H1 (cell line): Measurements from ENCODE around the gene ABCB10. TPM values are rescaled to one million over a fixed set of nuclear protein-coding genes. Genes with fewer than 3 reads are reported as not detected.

Source experiments
- CTCF ChIA-PET: fragments of 300-600 bp; sonication (Branson Sonifier 250); formaldehyde crosslinking; loops from one replicate; lab custom pipeline; 2021; ENCODE audit not compliant: partially characterized antibody; lab: Charles Lee
- POLR2A ChIA-PET: fragments of 300-600 bp; sonication (Branson Sonifier 250); formaldehyde crosslinking; loops from one replicate; lab custom pipeline; 2021; ENCODE audit warnings: inconsistent platforms; ENCODE audit not compliant: partially characterized antibody; lab: Charles Lee
- DNase-seq, 2 experiments: peaks; one replicate each; pipeline versions ENCODE4 v3.0.0 to v3.0.0-alpha.2; 2010 to 2022; ENCODE audit warnings: low spot score in 2 of 2, low read depth in 1 of 2, mixed read lengths in 1 of 2
- FAIRE-seq: peaks from 2 replicates; lab custom pipeline; 2011; peaks lifted over from hg19 to GRCh38; lab: Jason Lieb, UNC
- H2AFZ ChIP-seq: 2 replicates; pipeline ENCODE4 v1.8.1; 2012; ENCODE audit warnings: low read length, inconsistent platforms
- H2AK5ac ChIP-seq: 2 replicates; pipeline ENCODE4 v1.6.1; 2013; ENCODE audit warnings: low read depth, low read length
- H2BK120ac ChIP-seq: replicated peaks from 2 replicates; pipeline ENCODE3; 2013; ENCODE audit warnings: low read depth, low read length, inconsistent platforms
- H2BK12ac ChIP-seq: 2 replicates; pipeline ENCODE4 v1.6.1; 2013; ENCODE audit warnings: low read depth, low read length
- H2BK15ac ChIP-seq: 2 replicates; pipeline ENCODE4 v1.6.1; 2013; ENCODE audit warnings: low read length
- H2BK20ac ChIP-seq: 2 replicates; pipeline ENCODE4 v1.6.1; 2013; ENCODE audit warnings: low read length
- H2BK5ac ChIP-seq: 2 replicates; pipeline ENCODE4 v1.6.1; 2013; ENCODE audit warnings: low read depth, low read length
- H3K14ac ChIP-seq: 2 replicates; pipeline ENCODE4 v1.6.1; 2013; ENCODE audit warnings: inconsistent platforms; ENCODE audit not compliant: insufficient read length
- H3K18ac ChIP-seq: 2 replicates; pipeline ENCODE4 v1.6.1; 2013; ENCODE audit warnings: low read length; ENCODE audit errors: extremely low read depth
- H3K23ac ChIP-seq: 2 replicates; pipeline ENCODE4 v1.6.1; 2013; ENCODE audit warnings: inconsistent platforms; ENCODE audit not compliant: insufficient read length
- H3K23me2 ChIP-seq: 2 replicates; pipeline ENCODE4 v1.6.1; 2013; ENCODE audit warnings: low read depth, low read length
- H3K27ac ChIP-seq: 2 replicates; pipeline ENCODE4 v1.6.1; 2011; ENCODE audit warnings: low read depth, low read length, inconsistent platforms
- H3K27me3 ChIP-seq, 4 experiments: replicated peaks in 1 of 4; 1 replicate in 1 of 4; 2 replicates in 3 of 4; pipeline versions ENCODE4 v1.6.1 to v1.8.1; 2011 to 2013; ENCODE audit warnings: low read length in 3 of 4, mild to moderate bottlenecking in 3 of 4, inconsistent platforms in 2 of 4, mixed read lengths in 2 of 4, moderate library complexity in 1 of 4; ENCODE audit not compliant: control insufficient read depth in 3 of 4, insufficient read depth in 3 of 4; ENCODE audit errors: extremely low read depth in 1 of 4
- H3K36me3 ChIP-seq, 4 experiments: 2 replicates each; pipeline versions ENCODE4 v1.6.1 to v1.8.1; 2011 to 2013; ENCODE audit warnings: mild to moderate bottlenecking in 4 of 4, low read length in 3 of 4, moderate library complexity in 2 of 4, control low read depth in 1 of 4, inconsistent platforms in 1 of 4; ENCODE audit not compliant: insufficient read depth in 4 of 4, control insufficient read depth in 2 of 4
- H3K4ac ChIP-seq: replicated peaks from 2 replicates; pipeline ENCODE3; 2013; ENCODE audit warnings: low read length, low read depth, mixed read lengths, inconsistent platforms; ENCODE audit not compliant: insufficient read length
- H3K4me1 ChIP-seq, 4 experiments: replicated peaks in 1 of 4; 1 replicate in 1 of 4; 2 replicates in 3 of 4; pipeline versions ENCODE4 v1.6.1 to v1.8.1; 2011 to 2013; ENCODE audit warnings: low read length in 3 of 4, inconsistent platforms in 2 of 4, mixed read lengths in 1 of 4; ENCODE audit not compliant: insufficient read depth in 4 of 4, control insufficient read depth in 3 of 4
- H3K4me2 ChIP-seq, 2 experiments: 2 replicates each; pipeline versions ENCODE4 v1.6.1 to v1.8.1; 2011 to 2013; ENCODE audit warnings: low read depth in 2 of 2, low read length in 2 of 2, control low read depth in 1 of 2, inconsistent platforms in 1 of 2, mild to moderate bottlenecking in 1 of 2; ENCODE audit not compliant: insufficient read depth in 1 of 2
- H3K4me3 ChIP-seq, 4 experiments: fragments of 200-600, 300-600 bp in 1 of 4; sonication (generic), shearing (Covaris generic), sonication (Bioruptor Twin) in 1 of 4; 2 replicates each; pipeline versions ENCODE4 v1.5.1 to v1.8.1; 2011 to 2016; ENCODE audit warnings: low read length in 4 of 4, low read depth in 3 of 4, control low read depth in 2 of 4, inconsistent platforms in 2 of 4, mild to moderate bottlenecking in 2 of 4, mixed read lengths in 1 of 4, moderate library complexity in 1 of 4; ENCODE audit not compliant: insufficient read depth in 2 of 4; ENCODE audit errors: extremely low read depth in 1 of 4
- H3K56ac ChIP-seq: replicated peaks from 2 replicates; pipeline ENCODE3; 2013; ENCODE audit warnings: low read depth, mild to moderate bottlenecking, mixed read lengths, low read length, inconsistent platforms; ENCODE audit not compliant: insufficient read length
- H3K79me1 ChIP-seq: 2 replicates; pipeline ENCODE4 v1.6.1; 2013; ENCODE audit warnings: low read depth, low read length, control low read depth
- H3K79me2 ChIP-seq, 2 experiments: 2 replicates each; pipeline versions ENCODE4 v1.6.1 to v1.8.1; 2012 to 2013; ENCODE audit warnings: low read length in 2 of 2, mild to moderate bottlenecking in 2 of 2, inconsistent platforms in 1 of 2; ENCODE audit not compliant: insufficient read depth in 2 of 2, control insufficient read depth in 1 of 2
- H3K9ac ChIP-seq, 4 experiments: replicated peaks in 1 of 4; 1 replicate in 1 of 4; 2 replicates in 3 of 4; pipeline versions ENCODE4 v1.6.1 to v1.8.1; 2011 to 2013; ENCODE audit warnings: low read depth in 3 of 4, low read length in 3 of 4, control low read depth in 2 of 4, mild to moderate bottlenecking in 2 of 4, moderate library complexity in 2 of 4, inconsistent platforms in 1 of 4; ENCODE audit errors: extremely low read depth in 1 of 4
- H3K9me3 ChIP-seq, 2 experiments: 2 replicates each; pipeline versions ENCODE4 v1.6.1 to v1.8.1; 2012 to 2013; ENCODE audit warnings: mild to moderate bottlenecking in 2 of 2, moderate library complexity in 2 of 2, control low read depth in 1 of 2, inconsistent platforms in 1 of 2, low read depth in 1 of 2, low read length in 1 of 2, mixed read lengths in 1 of 2; ENCODE audit not compliant: insufficient read depth in 2 of 2
- H4K20me1 ChIP-seq, 2 experiments: replicated peaks in 1 of 2; 2 replicates each; pipeline versions ENCODE3 to v1.8.1; 2011 to 2013; ENCODE audit warnings: inconsistent platforms in 2 of 2, low read length in 2 of 2, mild to moderate bottlenecking in 1 of 2; ENCODE audit not compliant: insufficient read depth in 2 of 2, control insufficient read depth in 1 of 2
- H4K5ac ChIP-seq: 2 replicates; pipeline ENCODE4 v1.6.1; 2013; ENCODE audit warnings: low read length, low read depth, mixed read lengths, inconsistent platforms; ENCODE audit not compliant: insufficient read length
- H4K8ac ChIP-seq: 2 replicates; pipeline ENCODE4 v1.8.0; 2013; ENCODE audit warnings: mild to moderate bottlenecking, moderate library complexity, low read length, inconsistent platforms; ENCODE audit not compliant: insufficient read depth; ENCODE audit errors: extremely low read depth
- H4K91ac ChIP-seq: replicated peaks from 2 replicates; pipeline ENCODE3; 2013; ENCODE audit warnings: low read length, mixed read lengths, inconsistent platforms; ENCODE audit not compliant: insufficient read length
- SIRT6 ChIP-seq: IDR thresholded peaks from one replicate; pipeline ENCODE4 v1.7.1; 2012; ENCODE audit warnings: low read length, inconsistent platforms
- WGBS, 2 experiments: shearing (Covaris generic) in 1 of 2; methylation state at CpG; one replicate each; pipeline versions ENCODE4 v1.1.6 to v1.1.7; 2013 to 2015; ENCODE audit warnings: low lambda C conversion rate in 2 of 2, mixed read lengths in 2 of 2, inconsistent platforms in 1 of 2, low coverage in 1 of 2, missing lambda C conversion rate in 1 of 2; ENCODE audit not compliant: insufficient replicate concordance in 2 of 2, insufficient coverage in 1 of 2, insufficient read length in 1 of 2; ENCODE audit errors: extremely low coverage in 1 of 2, missing lambda C conversion rate in 1 of 2; 5-methylcytosine and 5-hydroxymethylcytosine counted together
- polyA plus RNA-seq, 7 experiments: library from polyadenylated mRNA; depleted of rRNA in 3 of 7; stranded (reverse) in 5 of 7; unstranded in 2 of 7; fragments of >200 nt in 5 of 7; fragments of 200-250 nt in 2 of 7; gene quantifications; 1 replicate in 5 of 7; 2 replicates in 1 of 7; 4 replicates in 1 of 7; pipeline versions ENCODE4 v1.2.1 to v1.2.3, GENCODE V29; 2011 to 2013; ENCODE audit warnings: missing spikeins in 2 of 7, mixed read lengths in 2 of 7
- total RNA-seq: library from RNA; stranded (reverse); fragmentation: NEBNext Ultra II Directional; extraction: Animal tissue kit (Norgen Biotek cat#: 25700); gene quantifications from 2 replicates; pipeline ENCODE4 v1.2.1, GENCODE V29; 2021
- TF ChIP-seq, protein P1 (sequence below): IDR thresholded peaks from 2 replicates; pipeline ENCODE4 v1.6.1; 2011; ENCODE audit warnings: low read depth, mild to moderate bottlenecking, low read length; ENCODE audit not compliant: insufficient read depth

The ABCB10 gene
- total and polyA plus RNA-seq, 2 of the 8 experiments (the other 6 are each of a cell fraction or from before 2014, with no cell fraction given): 3.6 to 11.9 TPM

DNA sequence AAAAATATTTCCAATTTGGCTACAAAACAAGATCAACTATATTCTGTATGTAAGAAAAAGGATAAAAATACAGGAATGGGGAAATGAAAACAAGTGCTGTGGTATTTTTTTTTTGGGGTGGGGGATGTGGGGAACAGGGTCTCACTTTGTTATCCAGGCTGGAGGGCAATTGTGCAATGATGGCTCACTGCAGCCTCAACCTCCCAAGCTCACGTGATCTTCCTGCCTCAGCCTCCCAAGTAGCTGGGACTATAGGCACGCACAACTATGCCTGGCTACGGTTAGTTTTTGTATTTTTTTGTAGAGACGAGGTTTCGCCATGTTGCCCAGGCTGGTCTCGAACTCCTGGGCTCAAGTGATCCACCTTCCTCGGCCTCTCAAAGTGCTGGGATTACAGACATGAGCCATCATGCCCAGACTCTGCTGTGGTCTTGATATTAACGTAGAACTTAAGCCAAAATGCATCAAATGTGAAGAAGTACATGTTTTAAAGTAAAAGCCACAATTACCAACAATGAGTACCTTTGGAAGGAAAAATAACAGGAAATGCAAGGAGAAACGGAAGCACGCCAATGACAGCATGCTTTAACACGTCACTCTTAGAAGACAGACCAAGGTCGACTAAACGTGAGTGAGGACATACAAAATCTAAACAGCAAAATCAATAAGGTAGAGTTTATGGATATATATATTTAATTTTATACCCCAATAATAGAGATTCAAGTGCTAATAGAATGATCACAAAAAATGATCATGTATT, 8.8 kb upstream of the ABCB10 start:
- WGBS, 2 experiments: 80% methylated on average over 13 of the region's 13 CpGs; no CpG with 5 or more reads in 1 of the 2 experiments
- H2BK12ac ChIP-seq: no peak overlapping the region
- peak overlapping the region; percentile 3; the same call in 1 of the 2 replicates for H2AFZ ChIP-seq
- H3K23ac ChIP-seq: no peak overlapping the region
- no peak overlapping the region for H3K56ac ChIP-seq
- H2AK5ac ChIP-seq: no peak overlapping the region
- no peak overlapping the region for H4K8ac ChIP-seq
- H3K79me2 ChIP-seq: no peaks in the 10 kb centered on the region
- no peak overlapping the region for H2BK20ac ChIP-seq
- peaks cover 0 to 6% (median 1%) of the 10 kb centered on the region in 4 experiments; a peak in 3 of 7 replicates for H3K4me1 ChIP-seq
- no peaks in the 10 kb centered on the region for H3K79me1 ChIP-seq
- H2BK120ac ChIP-seq: no peak overlapping the region
- H3K4me2 ChIP-seq: no peak overlapping the region
- no peak overlapping the region for H3K27ac ChIP-seq
- no peak for TF ChIP-seq SIRT6
- TF ChIP-seq, protein P1, sequence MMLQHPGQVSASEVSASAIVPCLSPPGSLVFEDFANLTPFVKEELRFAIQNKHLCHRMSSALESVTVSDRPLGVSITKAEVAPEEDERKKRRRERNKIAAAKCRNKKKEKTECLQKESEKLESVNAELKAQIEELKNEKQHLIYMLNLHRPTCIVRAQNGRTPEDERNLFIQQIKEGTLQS: no peak
- TF ChIP-seq, all 59 proteins: peak for 0
- no peak overlapping the region for H3K4me3 ChIP-seq
- no peaks in the 10 kb centered on the region for H3K36me3 ChIP-seq
- DNase-seq (no peak), FAIRE-seq (no peak)
- no peak overlapping the region for H2BK5ac ChIP-seq
- H4K91ac ChIP-seq: no peak overlapping the region
- no peak overlapping the region for H3K4ac ChIP-seq
- no peaks in the 10 kb centered on the region for H3K23me2 ChIP-seq
- H3K14ac ChIP-seq: no peak overlapping the region
- H4K5ac ChIP-seq: no peak overlapping the region
- H3K18ac ChIP-seq: no peak overlapping the region
- CTCF ChIA-PET: interaction anchor here (0.6 kb wide), 1 partner anchor 761 kb away, joined by 3 read pairs; no protein-coding TSS in a partner anchor
- H2BK15ac ChIP-seq: no peak overlapping the region
- no peaks in the 10 kb centered on the region for H4K20me1 ChIP-seq
- no peaks in the 10 kb centered on the region for H3K9me3 ChIP-seq
- POLR2A ChIA-PET: no interaction called here
- H3K27me3 ChIP-seq: no peaks in the 10 kb centered on the region
- H3K9ac ChIP-seq: no peak overlapping the region
